ENCODE measurements around the gene TMPRSS7. TPM values are rescaled to one million over a fixed set of nuclear protein-coding genes. Genes with fewer than 3 reads are reported as not detected.

The TMPRSS7 gene
- total RNA-seq, 2 experiments from 2014 or later = not detected

- DNase-seq = no peak
- no peak overlapping the region for H3K27ac Mint-ChIP-seq
- peaks cover 4% of the 10 kb centered on the region for H3K36me3 Mint-ChIP-seq (ENCODE audit: low read depth)
- no peaks in the 10 kb centered on the region for H3K9me3 Mint-ChIP-seq (ENCODE audit: insufficient read depth)
- H3K4me3 Mint-ChIP-seq = no peak overlapping the region
- ChIA-PET CTCF (no interaction called here), POLR2A (interaction anchor here (0.5 kb wide), 1 partner anchor 12 kb away, joined by 3 read pairs; no protein-coding TSS in a partner anchor)
- peaks cover 1% of the 10 kb centered on the region for H3K27me3 Mint-ChIP-seq (ENCODE audit: low read depth)
- H3K4me1 Mint-ChIP-seq (ENCODE audit: low read depth) = peaks cover 53% of the 10 kb centered on the region
- ATAC-seq = no peak
Measured at GRCh38 chr3:112089956-112090886, 55.7 kb downstream of the TMPRSS7 start.

DNA sequence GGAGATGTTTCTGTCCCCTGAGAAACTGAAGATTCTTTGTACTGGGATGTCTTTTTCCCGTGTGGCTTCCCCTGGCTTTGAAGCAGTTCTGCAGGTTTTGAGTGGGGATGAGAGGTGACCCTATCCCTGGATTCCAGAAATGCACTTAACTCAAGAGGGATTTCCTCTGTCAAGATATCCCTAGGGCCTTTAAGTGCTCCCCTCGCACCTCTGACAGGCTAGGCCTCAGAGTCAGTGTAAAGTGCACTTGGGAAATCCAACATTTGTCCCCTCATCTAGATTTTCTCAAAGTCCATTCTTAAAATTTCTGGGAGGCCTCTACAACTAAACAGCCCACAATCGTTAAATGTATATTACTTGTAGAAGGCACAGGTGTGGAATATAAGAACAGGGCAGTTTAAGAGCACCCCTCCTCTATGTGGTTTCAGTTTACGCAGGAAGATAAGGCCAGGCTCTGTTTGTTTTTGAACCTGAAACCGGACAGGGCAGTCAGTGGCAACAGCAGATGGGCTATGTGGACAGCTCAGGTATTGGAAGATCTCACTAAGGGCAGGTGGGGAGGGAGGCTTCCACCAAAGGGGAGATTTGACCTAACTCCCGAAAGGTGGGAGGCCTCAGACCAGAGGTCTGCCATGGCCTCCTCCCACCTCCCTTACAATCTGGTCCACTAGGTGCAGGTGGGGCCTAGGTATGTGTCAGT lies 56.5 kb downstream of the TMPRSS7 start:
- peaks cover 5% of the 10 kb centered on the region for H3K36me3 Mint-ChIP-seq (ENCODE audit: low read depth)
- H3K4me1 Mint-ChIP-seq (ENCODE audit: low read depth) = peaks cover 49% of the 10 kb centered on the region
- H3K27me3 Mint-ChIP-seq (ENCODE audit: low read depth) = no peaks in the 10 kb centered on the region
- DNase-seq (no peak), ATAC-seq (no peak)
- peak overlapping the region; percentile 31 for H3K27ac Mint-ChIP-seq
- H3K9me3 Mint-ChIP-seq (ENCODE audit: insufficient read depth) = no peaks in the 10 kb centered on the region
- ChIA-PET POLR2A (no interaction called here), CTCF (interaction anchor here (2.7 kb wide), 1 partner anchor 21 kb away, joined by 17 read pairs; no protein-coding TSS in a partner anchor)
- no peak overlapping the region for H3K4me3 Mint-ChIP-seq

- no peaks in the 10 kb centered on the region for H3K27me3 Mint-ChIP-seq (ENCODE audit: low read depth)
- ChIA-PET POLR2A (interaction anchor here (0.6 kb wide), 1 partner anchor 43 kb away, joined by 3 read pairs; no protein-coding TSS in a partner anchor), CTCF (interaction anchor here (1.4 to 2.7 kb wide), 2 partner anchors 14 to 19 kb away, joined by 4 to 17 read pairs; no protein-coding TSS in a partner anchor)
- H3K4me3 Mint-ChIP-seq = no peak overlapping the region
- H3K36me3 Mint-ChIP-seq (ENCODE audit: low read depth) = peaks cover 7% of the 10 kb centered on the region
- no peak for DNase-seq
- peak; percentile 28 for ATAC-seq
- no peaks in the 10 kb centered on the region for H3K9me3 Mint-ChIP-seq (ENCODE audit: insufficient read depth)
- H3K27ac Mint-ChIP-seq = peak overlapping the region; percentile 56
- H3K4me1 Mint-ChIP-seq (ENCODE audit: low read depth) = peaks cover 40% of the 10 kb centered on the region
Measured at GRCh38 chr3:112092496-112093179, 58.1 kb downstream of the TMPRSS7 start.

GRCh38 chr3:112093180-112093522 lies 58.6 kb downstream of the TMPRSS7 start:
- Mint-ChIP-seq H3K4me3 (no peak overlapping the region), H3K9me3 (ENCODE audit: insufficient read depth) (no peaks in the 10 kb centered on the region), H3K36me3 (ENCODE audit: low read depth) (peaks cover 7% of the 10 kb centered on the region), H3K4me1 (ENCODE audit: low read depth) (peaks cover 38% of the 10 kb centered on the region), H3K27me3 (ENCODE audit: low read depth) (no peaks in the 10 kb centered on the region), H3K27ac (peak overlapping the region; percentile 2)
- ChIA-PET POLR2A (no interaction called here), CTCF (interaction anchor here (1.4 to 2.7 kb wide), 2 partner anchors 14 to 19 kb away, joined by 4 to 17 read pairs; no protein-coding TSS in a partner anchor)
- no peak for ATAC-seq
- DNase-seq = no peak

DNA sequence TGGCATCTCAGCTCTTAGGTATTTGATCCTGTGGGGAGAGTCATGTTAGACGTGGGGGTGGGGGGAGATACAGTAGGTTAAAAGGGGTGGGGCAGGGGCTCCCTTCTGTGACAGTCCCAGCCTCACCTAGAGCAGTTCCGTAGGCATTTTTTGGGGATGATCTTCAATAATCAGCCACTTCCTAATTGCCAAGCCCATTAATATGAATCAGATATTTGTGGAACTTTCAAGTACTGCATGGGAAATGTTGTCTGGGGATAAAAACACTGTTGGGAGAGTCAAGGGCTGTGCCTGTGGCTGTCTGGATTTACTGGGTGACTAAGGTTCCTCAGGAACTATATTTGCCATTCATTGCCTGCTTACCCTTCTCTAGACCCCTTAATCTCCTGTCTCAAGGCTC lies 61.2 kb downstream of the TMPRSS7 start:
- Mint-ChIP-seq H3K36me3 (ENCODE audit: low read depth) (peaks cover 7% of the 10 kb centered on the region), H3K27ac (no peak overlapping the region), H3K4me3 (no peak overlapping the region), H3K27me3 (ENCODE audit: low read depth) (no peaks in the 10 kb centered on the region), H3K4me1 (ENCODE audit: low read depth) (peaks cover 26% of the 10 kb centered on the region), H3K9me3 (ENCODE audit: insufficient read depth) (no peaks in the 10 kb centered on the region)
- ATAC-seq = no peak
- no peak for DNase-seq
- ChIA-PET CTCF (interaction anchor here (1.1 to 2.6 kb wide), 2 partner anchors 9 to 16 kb away, joined by 3 to 7 read pairs; partner anchors contain the start of gene C3orf52), POLR2A (no interaction called here)

DNA sequence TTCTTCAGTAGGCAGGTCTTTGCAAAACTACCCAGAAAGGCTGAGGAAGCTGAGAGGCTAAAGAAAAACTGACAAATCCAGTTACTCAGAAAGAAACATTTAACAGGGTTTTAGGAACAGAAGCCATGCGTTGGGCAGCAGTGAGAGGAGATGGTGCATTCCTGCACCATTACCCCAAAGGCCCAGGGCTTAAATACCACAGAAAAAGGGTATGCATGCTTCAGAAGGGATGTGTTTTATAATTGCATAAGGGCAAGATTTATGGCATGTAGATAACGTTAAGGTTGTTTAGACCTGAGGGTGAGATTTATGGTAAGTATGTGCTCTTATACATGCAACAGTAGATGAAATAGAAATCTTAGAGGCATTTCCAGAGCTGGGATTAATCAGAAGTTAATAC lies 61.6 kb downstream of the TMPRSS7 start:
- H3K9me3 Mint-ChIP-seq (ENCODE audit: insufficient read depth) = no peaks in the 10 kb centered on the region
- H3K27ac Mint-ChIP-seq = no peak overlapping the region
- no peaks in the 10 kb centered on the region for H3K27me3 Mint-ChIP-seq (ENCODE audit: low read depth)
- DNase-seq = no peak
- ATAC-seq = no peak
- H3K36me3 Mint-ChIP-seq (ENCODE audit: low read depth) = peaks cover 7% of the 10 kb centered on the region
- H3K4me1 Mint-ChIP-seq (ENCODE audit: low read depth) = peaks cover 21% of the 10 kb centered on the region
- H3K4me3 Mint-ChIP-seq = no peak overlapping the region
- ChIA-PET CTCF (interaction anchor here (1.1 to 2.6 kb wide), 2 partner anchors 10 to 16 kb away, joined by 3 to 7 read pairs; partner anchors contain the start of gene C3orf52), POLR2A (no interaction called here)

DNA sequence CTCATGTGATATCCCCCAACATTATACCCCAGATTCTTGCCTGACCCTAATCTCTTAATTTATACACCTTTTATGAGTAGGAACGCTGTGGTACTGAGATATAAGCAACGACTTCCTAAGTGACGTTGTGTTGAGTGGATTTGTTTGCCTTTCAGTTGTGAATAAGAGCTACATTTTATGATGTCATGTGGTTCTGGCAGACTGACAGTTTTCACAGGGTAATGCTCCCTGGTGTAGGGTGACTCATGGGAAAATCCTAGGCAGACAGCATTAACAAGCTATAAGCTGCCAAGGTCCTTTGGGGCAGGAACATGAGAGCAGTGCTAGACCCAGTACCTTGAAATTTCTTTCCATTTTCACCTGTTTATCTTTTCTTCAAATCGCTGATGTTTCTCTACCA lies 62.8 kb downstream of the TMPRSS7 start:
- ATAC-seq (no peak), DNase-seq (no peak)
- no peaks in the 10 kb centered on the region for H3K27me3 Mint-ChIP-seq (ENCODE audit: low read depth)
- no peaks in the 10 kb centered on the region for H3K9me3 Mint-ChIP-seq (ENCODE audit: insufficient read depth)
- ChIA-PET CTCF (interaction anchor here (2.0 kb wide), 1 partner anchor 14 kb away, joined by 7 read pairs; no protein-coding TSS in a partner anchor), POLR2A (no interaction called here)
- peaks cover 15% of the 10 kb centered on the region for H3K4me1 Mint-ChIP-seq (ENCODE audit: low read depth)
- no peak overlapping the region for H3K27ac Mint-ChIP-seq
- peaks cover 7% of the 10 kb centered on the region for H3K36me3 Mint-ChIP-seq (ENCODE audit: low read depth)
- H3K4me3 Mint-ChIP-seq = no peak overlapping the region

GRCh38 chr3:112101916-112102315 lies 67.4 kb downstream of the TMPRSS7 start:
- H3K27me3 Mint-ChIP-seq (ENCODE audit: low read depth) = no peaks in the 10 kb centered on the region
- H3K4me3 Mint-ChIP-seq = no peak overlapping the region
- no peaks in the 10 kb centered on the region for H3K36me3 Mint-ChIP-seq (ENCODE audit: low read depth)
- CTCF ChIA-PET = interaction anchor here (1.9 kb wide), 1 partner anchor 9 kb away, joined by 10 read pairs; no protein-coding TSS in a partner anchor
- H3K4me1 Mint-ChIP-seq (ENCODE audit: low read depth) = peaks cover 3% of the 10 kb centered on the region
- H3K27ac Mint-ChIP-seq = no peak overlapping the region
- POLR2A ChIA-PET = no interaction called here
- no peaks in the 10 kb centered on the region for H3K9me3 Mint-ChIP-seq (ENCODE audit: insufficient read depth)
- DNase-seq (no peak), ATAC-seq (no peak)

GRCh38 chr3:112104774-112105173 lies 70.2 kb downstream of the TMPRSS7 start:
- POLR2A ChIA-PET = no interaction called here
- ATAC-seq = no peak
- Mint-ChIP-seq H3K9me3 (ENCODE audit: insufficient read depth) (no peaks in the 10 kb centered on the region), H3K4me3 (no peak overlapping the region), H3K4me1 (ENCODE audit: low read depth) (no peaks in the 10 kb centered on the region), H3K27me3 (ENCODE audit: low read depth) (no peaks in the 10 kb centered on the region), H3K36me3 (ENCODE audit: low read depth) (no peaks in the 10 kb centered on the region), H3K27ac (no peak overlapping the region)
- CTCF ChIA-PET = no interaction called here
- no peak for DNase-seq

- Mint-ChIP-seq H3K4me1 (ENCODE audit: low read depth) (peaks cover 2% of the 10 kb centered on the region), H3K27ac (no peak overlapping the region), H3K4me3 (no peak overlapping the region), H3K9me3 (ENCODE audit: insufficient read depth) (no peaks in the 10 kb centered on the region), H3K36me3 (ENCODE audit: low read depth) (no peaks in the 10 kb centered on the region), H3K27me3 (ENCODE audit: low read depth) (no peaks in the 10 kb centered on the region)
- ATAC-seq (no peak), DNase-seq (no peak)
- CTCF ChIA-PET = interaction anchor here (4.2 kb wide), 1 partner anchor 185 kb away, joined by 67 read pairs; the partner anchor contains the start of gene SLC9C1
- POLR2A ChIA-PET = no interaction called here
Measured at GRCh38 chr3:112109322-112109721, 74.8 kb downstream of the TMPRSS7 start.

DNA sequence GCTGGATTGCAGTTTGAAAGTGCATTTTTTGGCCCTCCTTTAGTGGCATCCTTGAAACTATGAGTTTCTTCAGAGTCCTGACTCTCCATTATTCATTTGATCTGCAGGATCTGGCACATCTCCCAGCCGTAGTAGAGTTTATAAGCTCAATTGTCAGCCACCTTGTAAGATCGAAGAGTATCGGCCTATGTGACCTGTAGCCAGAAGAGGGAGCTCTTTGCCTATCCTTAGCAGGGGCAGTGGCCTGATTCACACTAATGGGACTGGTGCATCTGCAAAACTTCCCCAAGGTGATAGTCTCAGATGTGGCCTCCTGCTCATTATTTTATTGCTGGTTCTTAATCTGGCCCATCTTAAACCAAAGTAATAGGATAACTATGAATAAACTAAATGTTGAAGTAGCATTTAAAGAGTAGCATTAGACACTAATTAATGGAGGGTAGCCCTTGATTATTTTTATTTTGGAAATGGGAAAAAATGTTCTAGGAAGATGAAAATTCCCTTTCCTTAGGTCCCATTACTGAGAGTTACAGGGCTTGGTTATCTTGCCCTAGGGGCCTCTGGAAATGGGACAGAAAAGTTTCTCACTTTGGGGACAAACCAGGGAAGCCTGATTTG lies 77.4 kb downstream of the TMPRSS7 start:
- peak; percentile 94 for ATAC-seq
- peaks cover 2% of the 10 kb centered on the region for H3K4me1 Mint-ChIP-seq (ENCODE audit: low read depth)
- no peaks in the 10 kb centered on the region for H3K9me3 Mint-ChIP-seq (ENCODE audit: insufficient read depth)
- peak; percentile 73 for DNase-seq
- H3K4me3 Mint-ChIP-seq = no peak overlapping the region
- CTCF ChIA-PET = interaction anchor here (0.6 to 4.2 kb wide), 71 partner anchors 8 to 826 kb away, joined by 3 to 67 read pairs (median 5); partner anchors contain the start of genes ABHD10, ATG3, BTLA and CD200
- no peak overlapping the region for H3K27ac Mint-ChIP-seq
- H3K27me3 Mint-ChIP-seq (ENCODE audit: low read depth) = no peaks in the 10 kb centered on the region
- no peaks in the 10 kb centered on the region for H3K36me3 Mint-ChIP-seq (ENCODE audit: low read depth)
- POLR2A ChIA-PET = interaction anchor here (0.8 kb wide), 1 partner anchor 13 kb away, joined by 5 read pairs; no protein-coding TSS in a partner anchor

All from activated CD8-positive, alpha-beta T cell treated with anti-CD3 and anti-CD28 coated beads, Interleukin-2, amount 10 ng/mL, durations not matched to agents 7 days and 5 days (primary cell).